Epithelial cell of esophagus (primary cell): ENCODE results near the gene TMED10.

Experiments used
- DNase-seq: peaks from one replicate; pipeline ENCODE4 v3.0.0; 2010; ENCODE audit warnings: low read depth
- H3K4me3 ChIP-seq: 2 replicates; pipeline ENCODE4 v1.5.1; 2011; ENCODE audit warnings: mild to moderate bottlenecking, low read length, control low read depth
- TF ChIP-seq, protein P1 (sequence below): IDR thresholded peaks from 2 replicates; pipeline ENCODE4 v1.5.1; 2011; ENCODE audit warnings: low read depth, mild to moderate bottlenecking, low read length, control low read depth, inconsistent platforms; ENCODE audit not compliant: insufficient read depth; ENCODE audit errors: missing control alignments

The TMED10 gene

DNA sequence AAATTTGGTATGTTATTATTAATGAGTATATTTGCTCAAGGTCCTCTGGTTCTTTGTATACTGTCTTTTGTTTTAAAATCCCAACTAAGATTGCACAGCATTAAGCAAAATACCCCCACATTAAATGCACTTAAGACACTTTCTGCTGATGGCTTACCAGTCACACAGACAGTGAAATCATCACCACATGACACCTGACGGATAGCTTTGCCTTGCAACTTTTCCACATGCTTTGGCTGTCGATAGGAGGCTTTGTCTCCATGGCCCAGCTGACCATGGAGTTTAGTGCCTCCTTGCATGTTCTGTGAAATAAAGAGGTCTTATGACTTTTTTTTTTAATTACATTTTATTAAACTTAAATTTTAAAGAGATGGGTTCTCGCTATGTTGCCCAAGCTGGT, 69.2 kb downstream of the TMED10 start:
- no peak for DNase-seq
- no peak overlapping the region for H3K4me3 ChIP-seq
- TF ChIP-seq, protein P1, sequence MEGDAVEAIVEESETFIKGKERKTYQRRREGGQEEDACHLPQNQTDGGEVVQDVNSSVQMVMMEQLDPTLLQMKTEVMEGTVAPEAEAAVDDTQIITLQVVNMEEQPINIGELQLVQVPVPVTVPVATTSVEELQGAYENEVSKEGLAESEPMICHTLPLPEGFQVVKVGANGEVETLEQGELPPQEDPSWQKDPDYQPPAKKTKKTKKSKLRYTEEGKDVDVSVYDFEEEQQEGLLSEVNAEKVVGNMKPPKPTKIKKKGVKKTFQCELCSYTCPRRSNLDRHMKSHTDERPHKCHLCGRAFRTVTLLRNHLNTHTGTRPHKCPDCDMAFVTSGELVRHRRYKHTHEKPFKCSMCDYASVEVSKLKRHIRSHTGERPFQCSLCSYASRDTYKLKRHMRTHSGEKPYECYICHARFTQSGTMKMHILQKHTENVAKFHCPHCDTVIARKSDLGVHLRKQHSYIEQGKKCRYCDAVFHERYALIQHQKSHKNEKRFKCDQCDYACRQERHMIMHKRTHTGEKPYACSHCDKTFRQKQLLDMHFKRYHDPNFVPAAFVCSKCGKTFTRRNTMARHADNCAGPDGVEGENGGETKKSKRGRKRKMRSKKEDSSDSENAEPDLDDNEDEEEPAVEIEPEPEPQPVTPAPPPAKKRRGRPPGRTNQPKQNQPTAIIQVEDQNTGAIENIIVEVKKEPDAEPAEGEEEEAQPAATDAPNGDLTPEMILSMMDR, result no peak

DNA sequence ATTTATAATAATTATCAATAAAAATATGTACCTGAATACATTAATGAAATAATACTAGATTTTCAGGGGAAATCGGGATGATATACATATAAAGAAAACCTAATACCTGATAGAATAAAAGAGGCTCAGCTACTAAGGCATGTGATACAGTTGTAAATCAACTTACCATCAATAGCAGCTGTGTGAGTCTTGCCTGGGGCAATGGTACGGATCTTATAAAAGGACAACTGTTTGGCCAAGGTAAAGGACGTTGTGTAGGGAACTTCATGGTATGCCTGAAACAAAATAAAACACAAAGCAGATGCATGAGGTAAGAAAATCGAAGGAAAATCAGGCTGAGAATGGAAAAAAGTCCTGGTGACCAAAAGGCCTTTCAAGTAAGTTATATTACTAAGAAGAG, 74.9 kb downstream of the TMED10 start:
- H3K4me3 ChIP-seq, result no peak overlapping the region
- DNase-seq, result no peak

DNA sequence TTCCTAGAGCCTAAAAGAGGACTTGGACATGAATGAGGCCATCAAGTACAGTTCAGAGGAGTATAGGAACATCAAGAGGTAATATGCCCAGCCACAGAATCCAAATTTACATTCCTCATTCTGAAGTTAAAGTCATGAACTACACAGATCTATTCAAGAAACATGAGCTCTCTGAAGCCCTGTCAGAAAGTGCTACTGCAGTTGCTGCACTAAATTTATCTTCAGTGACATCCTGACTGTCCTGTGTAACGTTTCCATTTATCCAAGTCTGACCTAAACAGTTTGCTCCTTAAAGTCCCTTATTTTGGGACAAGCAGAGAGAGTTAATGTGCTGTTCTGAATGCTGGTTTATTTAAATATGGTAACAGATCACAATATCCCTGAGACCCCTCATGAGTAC, 77.7 kb downstream of the TMED10 start:
- H3K4me3 ChIP-seq, result no peak overlapping the region
- no peak for DNase-seq
- TF ChIP-seq, protein P1, result no peak

More for the DNA sequence above, 74.9 kb downstream of the TMED10 start:
- TF ChIP-seq, protein P1, result no peak

DNA sequence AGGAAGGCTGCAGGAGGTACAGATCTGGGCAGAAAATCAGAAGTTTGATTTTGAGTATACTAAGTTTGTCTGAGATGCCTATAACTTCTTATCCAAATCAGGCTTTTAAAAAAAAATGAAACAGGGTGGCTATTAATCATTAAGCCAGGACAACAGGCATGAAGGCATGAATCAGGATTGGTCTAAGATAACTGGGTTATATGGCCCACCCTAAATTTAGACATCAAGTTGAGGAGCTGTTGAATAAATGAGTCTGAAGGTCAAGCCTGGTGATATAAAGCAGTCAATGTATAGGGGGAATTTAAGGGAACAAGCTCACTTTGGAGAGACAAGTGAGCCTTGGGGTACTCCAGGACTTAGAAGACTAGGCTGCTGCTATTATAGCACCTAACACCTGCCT, 78.2 kb downstream of the TMED10 start:
- TF ChIP-seq, protein P1, result no peak
- H3K4me3 ChIP-seq, result no peak overlapping the region
- no peak for DNase-seq

DNA sequence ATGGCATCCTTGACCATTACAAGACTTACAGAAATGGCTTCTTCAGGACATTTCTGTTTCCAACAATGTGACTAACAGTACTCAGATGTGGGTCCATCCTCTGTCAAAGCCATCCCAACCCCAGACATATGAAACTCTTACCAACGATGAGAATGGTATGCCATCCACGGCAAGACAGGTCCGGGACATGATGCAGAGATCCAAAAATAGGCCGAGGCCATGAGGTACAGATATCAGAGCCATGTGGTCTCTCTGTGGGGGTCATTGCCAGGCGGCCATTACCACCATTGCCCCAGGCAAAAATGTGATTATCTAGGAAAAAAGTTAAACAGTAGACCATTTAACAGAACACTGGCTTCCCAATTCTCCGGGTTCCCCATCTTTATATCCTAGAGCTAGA, 79.5 kb downstream of the TMED10 start:
- TF ChIP-seq, protein P1, result no peak
- DNase-seq, result no peak
- no peak overlapping the region for H3K4me3 ChIP-seq

DNA sequence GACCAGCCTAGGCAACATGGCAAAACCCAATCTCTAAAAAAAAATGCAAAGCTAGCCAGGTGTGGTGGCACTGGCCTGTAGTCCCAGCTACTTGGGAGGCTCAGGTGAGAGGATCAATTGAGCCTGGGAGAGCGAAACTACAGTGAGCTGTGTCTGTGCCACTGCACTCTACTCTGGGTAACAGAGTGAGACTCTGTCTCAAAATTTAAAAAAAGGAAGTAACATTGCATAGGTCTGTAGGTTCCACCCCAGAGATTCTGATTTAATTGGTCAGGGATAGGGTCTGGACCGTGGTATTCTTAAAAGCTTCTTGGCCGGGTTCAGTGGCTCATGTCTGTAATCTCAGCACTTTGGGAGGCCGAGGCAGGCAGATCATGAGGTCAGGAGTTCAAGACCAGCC, 80.7 kb downstream of the TMED10 start:
- DNase-seq, result no peak
- no peak overlapping the region for H3K4me3 ChIP-seq
- TF ChIP-seq, protein P1, result no peak

DNA sequence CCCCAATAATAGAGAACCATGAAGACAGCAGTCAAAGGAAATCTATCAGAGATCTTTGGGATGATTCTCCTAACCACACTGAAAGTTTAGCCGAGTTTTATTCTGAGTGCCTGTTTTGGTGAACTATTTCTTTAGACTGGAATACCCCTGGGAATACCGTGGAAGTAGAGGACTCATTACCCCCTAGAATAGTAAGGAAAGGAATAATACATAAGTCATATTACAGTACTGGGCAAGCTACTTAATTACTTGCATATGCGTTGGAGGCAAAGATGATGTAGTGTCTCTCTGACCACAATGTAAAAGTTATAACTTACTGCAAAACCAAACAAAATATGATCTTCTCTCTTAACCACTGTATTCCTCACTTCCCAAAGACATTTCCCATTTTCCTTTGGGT, 81.5 kb downstream of the TMED10 start:
- no peak overlapping the region for H3K4me3 ChIP-seq
- TF ChIP-seq, protein P1, result no peak
- no peak for DNase-seq
